ENCODE measurements around the gene WIPF1.

Gene WIPF1

GRCh38 chr2:174631009-174631981 is 33.7 kb upstream of the WIPF1 start:
- TF ChIP-seq CTCF (IDR thresholded peaks at IDR 0.05; ENCODE audit: low read depth, low read length, missing control alignments): no peak
- no peak overlapping the region for H3K4me3 ChIP-seq (replicated peaks; ENCODE audit: low read depth, low read length)
- no peak for DNase-seq (ENCODE audit: extremely low read depth, low read depth)

GRCh38 chr2:174630107-174630506 is 32.5 kb upstream of the WIPF1 start:
- H3K4me3 ChIP-seq (replicated peaks; ENCODE audit: low read depth, low read length): no peak overlapping the region
- no peak for TF ChIP-seq CTCF (IDR thresholded peaks at IDR 0.05; ENCODE audit: low read depth, low read length, missing control alignments)
- DNase-seq (ENCODE audit: extremely low read depth, low read depth): no peak

- no peak overlapping the region for H3K4me3 ChIP-seq (replicated peaks; ENCODE audit: low read depth, low read length)
- TF ChIP-seq CTCF (IDR thresholded peaks at IDR 0.05; ENCODE audit: low read depth, low read length, missing control alignments): no peak
- no peak for DNase-seq (ENCODE audit: extremely low read depth, low read depth)
These were observed 31.9 kb upstream of the WIPF1 start for GRCh38 chr2:174629506-174629905.

GRCh38 chr2:174628528-174629169 is 31.0 kb upstream of the WIPF1 start:
- no peak for TF ChIP-seq CTCF (IDR thresholded peaks at IDR 0.05; ENCODE audit: low read depth, low read length, missing control alignments)
- H3K4me3 ChIP-seq (replicated peaks; ENCODE audit: low read depth, low read length): no peak overlapping the region
- DNase-seq (ENCODE audit: extremely low read depth, low read depth): no peak

- DNase-seq (ENCODE audit: extremely low read depth, low read depth): no peak
- no peak for TF ChIP-seq CTCF (IDR thresholded peaks at IDR 0.05; ENCODE audit: low read depth, low read length, missing control alignments)
- H3K4me3 ChIP-seq (replicated peaks; ENCODE audit: low read depth, low read length): no peak overlapping the region
These were observed 29.6 kb upstream of the WIPF1 start for GRCh38 chr2:174627216-174627615.

- no peak for DNase-seq (ENCODE audit: extremely low read depth, low read depth)
- TF ChIP-seq CTCF (IDR thresholded peaks at IDR 0.05; ENCODE audit: low read depth, low read length, missing control alignments): no peak
- H3K4me3 ChIP-seq (replicated peaks; ENCODE audit: low read depth, low read length): no peak overlapping the region
These were observed 27.4 kb upstream of the WIPF1 start for GRCh38 chr2:174624895-174625430.
